Epithelial cell of proximal tubule (primary cell): Measurements from ENCODE around the gene CARMIL1. TPM values are rescaled to one million over a fixed set of nuclear protein-coding genes. Genes with fewer than 3 reads are reported as not detected.

Experiments used
- DNase-seq: peaks from one replicate; pipeline ENCODE4 v3.0.0-alpha.2; 2011; ENCODE audit warnings: low read depth
- H3K4me3 ChIP-seq: 2 replicates; pipeline ENCODE4 v1.5.1; 2011; ENCODE audit warnings: low read depth, mild to moderate bottlenecking, low read length
- total RNA-seq: library from RNA; depleted of rRNA; stranded (reverse); fragments of >200 nt; gene quantifications from 2 replicates; pipeline ENCODE4 v1.2.3, GENCODE V29; 2015
- TF ChIP-seq, protein P1 (sequence below): conservative IDR thresholded peaks from 2 replicates; pipeline ENCODE4 v1.5.1; 2012; ENCODE audit warnings: low read depth, mild to moderate bottlenecking, low read length

CARMIL1 gene
- total RNA-seq, 1 donor from 2014 or later: 27.7 TPM

- H3K4me3 ChIP-seq: no peak overlapping the region
- TF ChIP-seq, protein P1, sequence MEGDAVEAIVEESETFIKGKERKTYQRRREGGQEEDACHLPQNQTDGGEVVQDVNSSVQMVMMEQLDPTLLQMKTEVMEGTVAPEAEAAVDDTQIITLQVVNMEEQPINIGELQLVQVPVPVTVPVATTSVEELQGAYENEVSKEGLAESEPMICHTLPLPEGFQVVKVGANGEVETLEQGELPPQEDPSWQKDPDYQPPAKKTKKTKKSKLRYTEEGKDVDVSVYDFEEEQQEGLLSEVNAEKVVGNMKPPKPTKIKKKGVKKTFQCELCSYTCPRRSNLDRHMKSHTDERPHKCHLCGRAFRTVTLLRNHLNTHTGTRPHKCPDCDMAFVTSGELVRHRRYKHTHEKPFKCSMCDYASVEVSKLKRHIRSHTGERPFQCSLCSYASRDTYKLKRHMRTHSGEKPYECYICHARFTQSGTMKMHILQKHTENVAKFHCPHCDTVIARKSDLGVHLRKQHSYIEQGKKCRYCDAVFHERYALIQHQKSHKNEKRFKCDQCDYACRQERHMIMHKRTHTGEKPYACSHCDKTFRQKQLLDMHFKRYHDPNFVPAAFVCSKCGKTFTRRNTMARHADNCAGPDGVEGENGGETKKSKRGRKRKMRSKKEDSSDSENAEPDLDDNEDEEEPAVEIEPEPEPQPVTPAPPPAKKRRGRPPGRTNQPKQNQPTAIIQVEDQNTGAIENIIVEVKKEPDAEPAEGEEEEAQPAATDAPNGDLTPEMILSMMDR: no peak
- DNase-seq: no peak
Measured at GRCh38 chr6:25576919-25577318, 297.7 kb downstream of the CARMIL1 start.

DNA sequence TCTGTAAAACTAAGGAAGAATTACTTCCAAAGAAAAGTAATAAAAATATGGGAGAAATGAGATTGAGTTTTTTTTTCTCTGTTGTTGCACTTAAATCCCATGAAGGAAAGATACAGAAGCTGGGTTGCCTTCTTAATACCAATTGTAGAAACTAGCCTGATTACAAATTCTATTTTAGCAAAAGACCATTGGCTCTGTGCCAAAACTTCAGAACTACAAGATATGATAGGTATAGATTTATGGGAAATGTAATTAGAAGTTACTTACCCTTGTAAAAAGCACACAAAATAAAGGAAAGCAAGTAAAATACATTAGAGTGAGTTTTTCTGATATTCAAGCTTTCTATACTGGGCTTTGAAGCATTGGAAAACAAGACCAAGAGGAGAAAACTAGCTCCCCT is 299.4 kb downstream of the CARMIL1 start:
- H3K4me3 ChIP-seq: no peak overlapping the region
- DNase-seq: no peak
- TF ChIP-seq, protein P1: no peak

DNA sequence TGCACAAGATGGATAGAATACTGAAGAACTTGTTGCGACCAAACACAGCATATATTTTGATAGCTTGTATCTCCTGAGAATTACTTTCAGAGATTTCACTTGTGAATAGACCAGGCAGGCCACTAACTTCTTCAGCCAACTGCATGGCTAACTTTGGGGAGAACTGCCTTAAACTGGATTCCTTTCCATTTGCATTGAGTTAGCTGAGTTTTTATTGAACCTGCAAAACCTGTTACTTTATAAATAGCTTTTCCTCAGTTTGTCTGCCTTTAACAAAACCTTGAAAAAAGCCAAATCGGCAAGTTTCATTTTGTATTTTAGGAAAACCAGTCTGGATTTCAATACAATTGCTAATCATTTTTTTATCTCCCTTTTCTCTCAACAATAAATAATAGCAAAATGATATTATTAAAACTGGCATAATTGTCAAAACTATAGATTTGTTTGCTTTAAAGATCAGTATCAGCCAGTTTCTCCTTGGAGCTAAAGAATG is 300.3 kb downstream of the CARMIL1 start:
- TF ChIP-seq, protein P1: no peak
- H3K4me3 ChIP-seq: no peak overlapping the region
- no peak for DNase-seq

GRCh38 chr6:25579902-25580495 is 300.8 kb downstream of the CARMIL1 start:
- TF ChIP-seq, protein P1: no peak
- H3K4me3 ChIP-seq: no peak overlapping the region
- no peak for DNase-seq

- DNase-seq: no peak
- no peak overlapping the region for H3K4me3 ChIP-seq
- TF ChIP-seq, protein P1: no peak
Measured at GRCh38 chr6:25582101-25582500, 302.9 kb downstream of the CARMIL1 start.

DNA sequence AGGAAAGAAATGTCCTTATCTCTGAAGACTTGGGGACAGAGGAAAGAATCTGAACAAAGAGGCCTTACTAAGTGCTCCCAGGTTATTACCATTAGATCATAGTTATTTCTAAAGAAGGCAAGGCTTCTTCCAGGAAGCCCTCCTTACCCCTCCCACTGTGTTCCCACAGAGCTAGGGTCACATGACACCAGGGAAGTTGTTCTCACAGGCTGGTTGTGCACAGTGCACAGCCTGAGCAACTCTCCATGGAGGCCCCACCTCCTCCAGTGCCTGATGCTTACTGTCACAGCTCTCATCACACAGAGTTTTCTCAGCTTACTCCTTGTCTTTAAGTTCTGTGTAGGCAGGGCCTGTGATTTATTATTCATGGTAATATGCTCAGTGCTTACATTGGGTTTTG is 303.9 kb downstream of the CARMIL1 start:
- no peak for DNase-seq
- TF ChIP-seq, protein P1: no peak
- H3K4me3 ChIP-seq: no peak overlapping the region

DNA sequence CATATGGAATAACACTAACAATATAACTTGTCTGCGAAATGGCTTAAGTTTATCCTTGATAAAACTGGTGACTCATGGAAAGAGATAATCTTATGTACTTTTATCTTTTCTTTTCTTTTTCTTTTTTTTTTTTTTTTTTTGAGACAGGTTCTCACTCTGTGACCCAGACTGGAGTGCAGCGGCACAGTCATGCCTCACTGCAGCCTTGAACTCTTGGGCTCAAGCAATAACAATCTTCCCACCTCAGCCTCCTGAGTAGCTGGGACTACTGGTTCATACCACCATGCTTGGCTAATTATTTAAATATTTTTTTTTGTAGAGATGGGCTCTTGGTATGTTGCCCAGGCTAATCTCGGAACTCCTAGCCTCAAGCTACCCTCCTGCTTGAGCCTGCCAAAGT is 304.7 kb downstream of the CARMIL1 start:
- no peak for DNase-seq
- no peak overlapping the region for H3K4me3 ChIP-seq
- TF ChIP-seq, protein P1: no peak
